ENCODE results near the gene MS4A13.

MS4A13 gene

DNA sequence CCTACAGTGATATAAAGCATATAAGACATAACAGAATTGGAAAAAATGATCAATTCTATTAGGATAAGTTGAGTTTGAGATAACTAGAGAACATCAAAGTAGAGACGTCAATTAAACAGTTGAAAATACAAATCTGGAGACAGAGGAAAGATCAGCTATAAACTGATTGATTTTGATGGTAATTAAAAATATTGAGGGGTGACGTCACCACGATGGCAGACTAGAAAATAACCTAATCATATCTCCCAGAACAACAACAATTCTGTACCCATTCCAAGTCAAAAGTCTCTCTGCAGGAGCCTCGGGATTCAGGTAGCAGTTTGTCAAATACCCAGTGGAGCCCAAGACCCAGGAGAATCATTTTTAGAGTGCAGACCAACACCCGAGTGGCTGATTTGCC lies 28.9 kb downstream of the MS4A13 start:
- H3K27me3 ChIP-seq (ENCODE audit: insufficient read depth, insufficient read length), result no peaks in the 10 kb centered on the region
- no peaks in the 10 kb centered on the region for H3K36me3 ChIP-seq (ENCODE audit: insufficient read depth, insufficient read length, low read length)
- DNase-seq (ENCODE audit: low read depth, low spot score), result no peak
- H3K9ac ChIP-seq (ENCODE audit: insufficient read length, low read depth), result no peak overlapping the region
- no peak overlapping the region for H3K4me3 ChIP-seq (ENCODE audit: insufficient read length, low read depth)
- H3K4me1 ChIP-seq (ENCODE audit: insufficient read depth, insufficient read length), result no peaks in the 10 kb centered on the region
- H3K9me3 ChIP-seq (ENCODE audit: insufficient read depth, low read length), result no peaks in the 10 kb centered on the region
- TF ChIP-seq YY1 (IDR thresholded peaks at IDR 0.05; ENCODE audit: insufficient read depth, insufficient read length) (no peak), SUZ12 (IDR thresholded peaks at IDR 0.05; ENCODE audit: extremely low read depth, insufficient read depth, insufficient read length) (no peak), ZNF274 (IDR thresholded peaks at IDR 0.05; ENCODE audit: low read depth, low read length) (no peak)

DNA sequence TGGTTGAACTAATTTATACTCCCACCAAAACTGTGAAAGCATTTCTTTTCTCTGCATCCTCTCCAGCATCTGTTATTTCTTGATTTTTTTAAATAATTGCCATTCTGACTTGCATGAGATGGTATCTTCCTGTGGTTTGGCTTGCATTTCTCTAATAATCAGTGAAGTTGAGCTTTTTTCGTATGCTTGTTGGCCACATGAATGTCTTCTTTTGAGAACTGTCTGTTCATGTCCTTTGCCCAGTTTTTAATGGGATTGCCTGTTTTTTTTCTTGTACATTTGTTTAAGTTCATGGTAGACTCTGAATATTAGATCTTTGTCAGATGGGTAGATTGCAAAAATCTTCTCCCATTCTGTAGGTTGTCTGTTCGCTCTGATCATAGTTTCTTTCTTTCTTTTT lies 46.1 kb downstream of the MS4A13 start:
- Histone ChIP-seq H3K9me3 (ENCODE audit: insufficient read depth, low read length) (peaks cover 16% of the 10 kb centered on the region; the same call in 1 of the 2 replicates), H3K27me3 (ENCODE audit: insufficient read depth, insufficient read length) (no peaks in the 10 kb centered on the region), H3K36me3 (ENCODE audit: insufficient read depth, insufficient read length, low read length) (no peaks in the 10 kb centered on the region), H3K4me1 (ENCODE audit: insufficient read depth, insufficient read length) (no peaks in the 10 kb centered on the region), H3K9ac (ENCODE audit: insufficient read length, low read depth) (no peak overlapping the region), H3K4me3 (ENCODE audit: insufficient read length, low read depth) (no peak overlapping the region)
- TF ChIP-seq SUZ12 (IDR thresholded peaks at IDR 0.05; ENCODE audit: extremely low read depth, insufficient read depth, insufficient read length) (no peak), YY1 (IDR thresholded peaks at IDR 0.05; ENCODE audit: insufficient read depth, insufficient read length) (no peak), ZNF274 (IDR thresholded peaks at IDR 0.05; ENCODE audit: low read depth, low read length) (no peak)
- no peak for DNase-seq (ENCODE audit: low read depth, low spot score)

DNA sequence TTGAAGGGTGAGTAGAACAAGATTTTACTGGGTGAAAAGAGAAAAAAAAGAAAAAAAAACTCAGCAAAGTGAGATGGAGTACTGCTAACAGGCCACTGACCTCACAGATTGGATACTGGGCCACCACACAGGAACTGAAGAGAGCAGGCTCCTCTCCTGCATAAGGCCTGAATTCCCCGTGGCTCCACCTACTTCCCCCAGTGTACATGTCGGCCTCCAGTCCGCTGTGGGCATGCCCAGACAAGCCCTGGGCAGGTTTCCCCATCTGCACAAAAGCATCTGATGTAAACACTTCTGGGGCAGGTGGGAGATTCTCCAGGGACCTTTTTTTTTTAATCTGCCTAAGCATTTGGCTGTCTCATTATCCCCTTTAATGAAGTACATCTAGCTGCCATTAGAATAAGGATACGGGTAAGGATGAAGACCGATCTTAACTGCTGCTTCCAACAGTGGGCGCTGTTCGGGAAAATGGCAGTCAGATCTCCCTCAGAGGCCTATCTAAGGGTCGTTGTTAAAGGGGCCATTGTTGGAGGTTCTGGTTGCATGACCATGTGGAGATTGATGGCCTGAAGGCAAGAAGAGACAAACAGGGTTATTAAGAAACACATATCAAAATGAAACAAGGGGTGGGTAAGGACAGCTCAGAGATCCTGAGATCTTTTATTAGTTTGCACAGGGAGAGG lies 48.5 kb downstream of the MS4A13 start:
- Histone ChIP-seq H3K4me3 (ENCODE audit: insufficient read length, low read depth) (no peak overlapping the region), H3K9ac (ENCODE audit: insufficient read length, low read depth) (no peak overlapping the region), H3K27me3 (ENCODE audit: insufficient read depth, insufficient read length) (no peaks in the 10 kb centered on the region), H3K36me3 (ENCODE audit: insufficient read depth, insufficient read length, low read length) (no peaks in the 10 kb centered on the region), H3K4me1 (ENCODE audit: insufficient read depth, insufficient read length) (no peaks in the 10 kb centered on the region), H3K9me3 (ENCODE audit: insufficient read depth, low read length) (peaks cover 16% of the 10 kb centered on the region; the same call in 1 of the 2 replicates)
- TF ChIP-seq YY1 (IDR thresholded peaks at IDR 0.05; ENCODE audit: insufficient read depth, insufficient read length), result no peak
- no peak for TF ChIP-seq ZNF274 (IDR thresholded peaks at IDR 0.05; ENCODE audit: low read depth, low read length)
- TF ChIP-seq SUZ12 (IDR thresholded peaks at IDR 0.05; ENCODE audit: extremely low read depth, insufficient read depth, insufficient read length), result no peak
- peak; percentile 11 for DNase-seq (ENCODE audit: low read depth, low spot score)

DNA sequence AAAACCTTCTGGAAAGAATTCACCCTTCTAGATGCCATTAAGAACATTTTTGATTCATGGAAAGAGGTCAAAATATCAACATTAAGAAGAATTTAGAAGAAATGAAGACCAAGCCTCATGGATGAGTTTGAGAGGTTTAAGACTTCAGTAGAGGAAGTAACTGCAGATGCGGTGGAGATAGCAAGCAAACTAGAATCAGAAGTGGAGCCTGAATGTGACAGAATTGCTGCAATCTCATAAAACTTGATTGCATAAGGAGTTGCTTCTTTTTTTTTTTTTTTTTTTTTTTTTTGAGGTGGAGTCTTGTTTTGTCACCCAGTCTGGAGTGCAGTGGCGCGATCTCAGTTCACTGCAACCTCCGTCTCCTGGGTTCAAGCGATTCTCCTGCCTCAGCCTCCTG lies 51.6 kb downstream of the MS4A13 start:
- no peak overlapping the region for H3K9ac ChIP-seq (ENCODE audit: insufficient read length, low read depth)
- no peaks in the 10 kb centered on the region for H3K4me1 ChIP-seq (ENCODE audit: insufficient read depth, insufficient read length)
- no peak for TF ChIP-seq ZNF274 (IDR thresholded peaks at IDR 0.05; ENCODE audit: low read depth, low read length)
- no peak for TF ChIP-seq SUZ12 (IDR thresholded peaks at IDR 0.05; ENCODE audit: extremely low read depth, insufficient read depth, insufficient read length)
- no peak for TF ChIP-seq YY1 (IDR thresholded peaks at IDR 0.05; ENCODE audit: insufficient read depth, insufficient read length)
- no peaks in the 10 kb centered on the region for H3K36me3 ChIP-seq (ENCODE audit: insufficient read depth, insufficient read length, low read length)
- no peaks in the 10 kb centered on the region for H3K27me3 ChIP-seq (ENCODE audit: insufficient read depth, insufficient read length)
- H3K9me3 ChIP-seq (ENCODE audit: insufficient read depth, low read length), result peaks cover 10% of the 10 kb centered on the region; the same call in 1 of the 2 replicates
- H3K4me3 ChIP-seq (ENCODE audit: insufficient read length, low read depth), result no peak overlapping the region
- DNase-seq (ENCODE audit: low read depth, low spot score), result no peak

DNA sequence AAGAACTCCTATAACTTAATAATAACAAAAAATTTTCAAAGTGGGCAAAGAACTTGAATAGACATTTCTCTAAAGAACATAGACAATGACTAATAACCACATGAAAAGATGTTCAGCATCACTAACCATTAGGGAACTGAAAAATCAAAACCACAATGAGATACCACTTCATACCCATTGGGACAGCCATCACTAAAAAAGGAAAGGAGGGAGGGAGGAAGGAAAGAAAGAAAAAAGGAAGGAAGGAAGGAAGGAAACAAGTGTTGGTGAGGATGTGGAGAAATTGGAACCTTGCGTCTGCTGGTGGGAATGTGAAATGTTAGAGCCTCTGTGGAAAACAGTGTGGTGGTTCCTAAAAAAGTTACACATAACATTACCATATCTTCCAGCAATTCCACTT lies 55.8 kb downstream of the MS4A13 start:
- TF ChIP-seq SUZ12 (IDR thresholded peaks at IDR 0.05; ENCODE audit: extremely low read depth, insufficient read depth, insufficient read length) (no peak), ZNF274 (IDR thresholded peaks at IDR 0.05; ENCODE audit: low read depth, low read length) (no peak), YY1 (IDR thresholded peaks at IDR 0.05; ENCODE audit: insufficient read depth, insufficient read length) (no peak)
- no peaks in the 10 kb centered on the region for H3K9me3 ChIP-seq (ENCODE audit: insufficient read depth, low read length)
- DNase-seq (ENCODE audit: low read depth, low spot score), result no peak
- H3K36me3 ChIP-seq (ENCODE audit: insufficient read depth, insufficient read length, low read length), result no peaks in the 10 kb centered on the region
- H3K27me3 ChIP-seq (ENCODE audit: insufficient read depth, insufficient read length), result no peaks in the 10 kb centered on the region
- no peak overlapping the region for H3K9ac ChIP-seq (ENCODE audit: insufficient read length, low read depth)
- no peaks in the 10 kb centered on the region for H3K4me1 ChIP-seq (ENCODE audit: insufficient read depth, insufficient read length)
- H3K4me3 ChIP-seq (ENCODE audit: insufficient read length, low read depth), result no peak overlapping the region

DNA sequence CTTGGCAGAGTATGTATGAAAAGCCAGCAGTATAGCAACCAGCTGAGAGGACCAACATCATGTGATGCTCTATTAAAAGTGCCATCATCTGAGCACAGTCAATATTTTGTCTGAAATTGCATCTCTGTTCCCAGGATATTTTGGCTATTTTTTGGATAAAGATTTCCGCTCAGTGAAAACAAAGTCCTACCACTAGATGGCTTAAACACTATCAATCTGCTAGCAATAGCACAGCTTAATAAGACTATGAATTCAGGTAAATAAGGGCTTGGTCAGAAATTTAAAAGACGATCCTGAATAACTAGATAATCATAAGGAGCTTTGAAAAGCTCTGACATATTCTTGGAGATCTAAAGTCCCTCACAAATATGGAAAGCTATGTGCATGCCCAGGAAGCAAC lies 74.4 kb downstream of the MS4A13 start:
- Histone ChIP-seq H3K4me3 (ENCODE audit: insufficient read length, low read depth) (no peak overlapping the region), H3K36me3 (ENCODE audit: insufficient read depth, insufficient read length, low read length) (no peaks in the 10 kb centered on the region), H3K4me1 (ENCODE audit: insufficient read depth, insufficient read length) (no peaks in the 10 kb centered on the region), H3K27me3 (ENCODE audit: insufficient read depth, insufficient read length) (no peaks in the 10 kb centered on the region), H3K9ac (ENCODE audit: insufficient read length, low read depth) (no peak overlapping the region), H3K9me3 (ENCODE audit: insufficient read depth, low read length) (no peaks in the 10 kb centered on the region; the same call in 1 of the 2 replicates)
- no peak for DNase-seq (ENCODE audit: low read depth, low spot score)
- TF ChIP-seq YY1 (IDR thresholded peaks at IDR 0.05; ENCODE audit: insufficient read depth, insufficient read length) (no peak), SUZ12 (IDR thresholded peaks at IDR 0.05; ENCODE audit: extremely low read depth, insufficient read depth, insufficient read length) (no peak), ZNF274 (IDR thresholded peaks at IDR 0.05; ENCODE audit: low read depth, low read length) (no peak)
